ENCODE results near the gene RNF121. TPM values are rescaled to one million over a fixed set of nuclear protein-coding genes. Genes with fewer than 3 reads are reported as not detected.

The RNF121 gene
- total RNA-seq, 4 donors from 2014 or later, result 43.7 to 83.9 (median 52.4) TPM

GRCh38 chr11:71964641-71965040, 35.8 kb downstream of the RNF121 start:
- H3K4me3 ChIP-seq, result no peak overlapping the region
- no peaks in the 10 kb centered on the region for H3K9me3 ChIP-seq
- DNase-seq, result no peak
- no peaks in the 10 kb centered on the region for H3K27me3 ChIP-seq
- TF ChIP-seq POLR2A (IDR thresholded peaks at IDR 0.05), result no peak
- TF ChIP-seq, protein P1, sequence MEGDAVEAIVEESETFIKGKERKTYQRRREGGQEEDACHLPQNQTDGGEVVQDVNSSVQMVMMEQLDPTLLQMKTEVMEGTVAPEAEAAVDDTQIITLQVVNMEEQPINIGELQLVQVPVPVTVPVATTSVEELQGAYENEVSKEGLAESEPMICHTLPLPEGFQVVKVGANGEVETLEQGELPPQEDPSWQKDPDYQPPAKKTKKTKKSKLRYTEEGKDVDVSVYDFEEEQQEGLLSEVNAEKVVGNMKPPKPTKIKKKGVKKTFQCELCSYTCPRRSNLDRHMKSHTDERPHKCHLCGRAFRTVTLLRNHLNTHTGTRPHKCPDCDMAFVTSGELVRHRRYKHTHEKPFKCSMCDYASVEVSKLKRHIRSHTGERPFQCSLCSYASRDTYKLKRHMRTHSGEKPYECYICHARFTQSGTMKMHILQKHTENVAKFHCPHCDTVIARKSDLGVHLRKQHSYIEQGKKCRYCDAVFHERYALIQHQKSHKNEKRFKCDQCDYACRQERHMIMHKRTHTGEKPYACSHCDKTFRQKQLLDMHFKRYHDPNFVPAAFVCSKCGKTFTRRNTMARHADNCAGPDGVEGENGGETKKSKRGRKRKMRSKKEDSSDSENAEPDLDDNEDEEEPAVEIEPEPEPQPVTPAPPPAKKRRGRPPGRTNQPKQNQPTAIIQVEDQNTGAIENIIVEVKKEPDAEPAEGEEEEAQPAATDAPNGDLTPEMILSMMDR (IDR thresholded peaks at IDR 0.05), result no peak
- H3K27ac ChIP-seq, result no peak overlapping the region
- no peaks in the 10 kb centered on the region for H3K4me1 ChIP-seq
- H3K36me3 ChIP-seq, result peaks cover 0 to 40% (median 0%) of the 10 kb centered on the region in 3 donors

- TF ChIP-seq, protein P1 (IDR thresholded peaks at IDR 0.05), result no peak
- TF ChIP-seq POLR2A (IDR thresholded peaks at IDR 0.05), result no peak
- Histone ChIP-seq H3K4me3 (no peak overlapping the region), H3K36me3 (peaks cover 0 to 36% (median 0%) of the 10 kb centered on the region in 3 donors), H3K27ac (no peak overlapping the region), H3K9me3 (no peaks in the 10 kb centered on the region), H3K4me1 (no peaks in the 10 kb centered on the region), H3K27me3 (no peaks in the 10 kb centered on the region)
- no peak for DNase-seq
These were observed 42.8 kb downstream of the RNF121 start for GRCh38 chr11:71971680-71972079.

- Histone ChIP-seq H3K4me1 (no peaks in the 10 kb centered on the region), H3K36me3 (peaks cover 0 to 23% (median 0%) of the 10 kb centered on the region in 3 donors), H3K27me3 (no peaks in the 10 kb centered on the region), H3K27ac (no peak overlapping the region), H3K4me3 (no peak overlapping the region), H3K9me3 (no peaks in the 10 kb centered on the region)
- DNase-seq, result no peak
- TF ChIP-seq, protein P1 (IDR thresholded peaks at IDR 0.05), result no peak
- TF ChIP-seq POLR2A (IDR thresholded peaks at IDR 0.05), result no peak
These were observed 47.7 kb downstream of the RNF121 start for GRCh38 chr11:71976551-71976950.

GRCh38 chr11:71977090-71977489, 48.2 kb downstream of the RNF121 start:
- no peaks in the 10 kb centered on the region for H3K9me3 ChIP-seq
- no peaks in the 10 kb centered on the region for H3K27me3 ChIP-seq
- H3K36me3 ChIP-seq, result peaks cover 0 to 23% (median 0%) of the 10 kb centered on the region in 3 donors
- H3K27ac ChIP-seq, result peak overlapping the region in 1 of 4 donors; percentile 63
- TF ChIP-seq POLR2A (IDR thresholded peaks at IDR 0.05), result no peak
- TF ChIP-seq, protein P1 (IDR thresholded peaks at IDR 0.05), result no peak
- DNase-seq, result no peak
- no peak overlapping the region for H3K4me3 ChIP-seq
- H3K4me1 ChIP-seq, result no peaks in the 10 kb centered on the region

GRCh38 chr11:71977743-71978418, 49.0 kb downstream of the RNF121 start:
- H3K36me3 ChIP-seq, result peaks cover 0 to 23% (median 0%) of the 10 kb centered on the region in 3 donors

More at GRCh38 chr11:71977743-71978418, 49.0 kb downstream of the RNF121 start:
- H3K4me1 ChIP-seq, result no peaks in the 10 kb centered on the region
- peak in 2 of 3 donors; percentile 69 to 89 for DNase-seq
- H3K4me3 ChIP-seq, result no peak overlapping the region
- TF ChIP-seq, protein P1 (IDR thresholded peaks at IDR 0.05), result peak; percentile 53 to 86 (median 76)
- TF ChIP-seq POLR2A (IDR thresholded peaks at IDR 0.05), result no peak
- H3K9me3 ChIP-seq, result no peaks in the 10 kb centered on the region
- H3K27me3 ChIP-seq, result no peaks in the 10 kb centered on the region
- peak overlapping the region in 1 of 4 donors; percentile 63 for H3K27ac ChIP-seq
